NB4 (cell line): Measurements from ENCODE around the gene PRKD1.

Source experiments
- DNase-seq: peaks from one replicate; pipeline ENCODE4 v3.0.0; 2010; ENCODE audit warnings: low read depth
- H3K4me3 ChIP-seq: one replicate; pipeline ENCODE4 v1.5.1; 2011; ENCODE audit warnings: mild to moderate bottlenecking, low read depth, low read length, moderate library complexity
- CTCF ChIP-seq: IDR thresholded peaks from one replicate; pipeline ENCODE4 v1.5.1; 2012; ENCODE audit warnings: low read depth, low read length
- MAX ChIP-seq: IDR thresholded peaks from 2 replicates; pipeline ENCODE4 v1.6.1; 2011; ENCODE audit warnings: low read depth, low read length
- MYC ChIP-seq: IDR thresholded peaks from 2 replicates; pipeline ENCODE4 v1.6.1; 2011; ENCODE audit warnings: low read depth, low read length
- POLR2A ChIP-seq: IDR thresholded peaks from 2 replicates; pipeline ENCODE4 v1.6.1; 2011; ENCODE audit warnings: mild to moderate bottlenecking; ENCODE audit not compliant: insufficient read length; ENCODE audit errors: extremely low read depth

PRKD1 gene

GRCh38 chr14:29913566-29913965 lies 14.1 kb downstream of the PRKD1 start:
- TF ChIP-seq MYC (no peak), CTCF (no peak), MAX (no peak), POLR2A (no peak)
- no peak overlapping the region for H3K4me3 ChIP-seq
- DNase-seq: no peak

GRCh38 chr14:29911810-29912209 lies 15.8 kb downstream of the PRKD1 start:
- no peak for TF ChIP-seq CTCF
- TF ChIP-seq MAX: no peak
- no peak for TF ChIP-seq MYC
- no peak for TF ChIP-seq POLR2A
- H3K4me3 ChIP-seq: no peak overlapping the region
- no peak for DNase-seq

- no peak for DNase-seq
- TF ChIP-seq MAX: no peak
- TF ChIP-seq CTCF: no peak
- TF ChIP-seq POLR2A: no peak
- no peak for TF ChIP-seq MYC
- H3K4me3 ChIP-seq: no peak overlapping the region
Observed at GRCh38 chr14:29908652-29909577, 18.7 kb downstream of the PRKD1 start.

- no peak for DNase-seq
- TF ChIP-seq MAX (no peak), POLR2A (no peak), CTCF (no peak), MYC (no peak)
- no peak overlapping the region for H3K4me3 ChIP-seq
Observed at GRCh38 chr14:29906256-29906870, 21.3 kb downstream of the PRKD1 start.

GRCh38 chr14:29905543-29905942 lies 22.1 kb downstream of the PRKD1 start:
- H3K4me3 ChIP-seq: no peak overlapping the region
- DNase-seq: no peak
- TF ChIP-seq MYC: no peak
- TF ChIP-seq POLR2A: no peak
- TF ChIP-seq CTCF: no peak
- TF ChIP-seq MAX: no peak
